GM18873 (cell line): Measurements from ENCODE around the gene ZZZ3.
"Not testable (repeated sequence)": the region's sequence is repeated elsewhere in the genome, so short reads cannot be mapped to it uniquely, and the experiment has no call there.

ENCODE experiments used
- ATAC-seq: cut with Tn5 transposase; IDR thresholded peaks from one replicate; pipeline ENCODE4 v1.9.1; 2021; ENCODE audit warnings: mild to moderate bottlenecking, moderate library complexity, moderate number of reproducible peaks; ENCODE audit not compliant: unreplicated experiment, low FRiP score

Gene ZZZ3

DNA sequence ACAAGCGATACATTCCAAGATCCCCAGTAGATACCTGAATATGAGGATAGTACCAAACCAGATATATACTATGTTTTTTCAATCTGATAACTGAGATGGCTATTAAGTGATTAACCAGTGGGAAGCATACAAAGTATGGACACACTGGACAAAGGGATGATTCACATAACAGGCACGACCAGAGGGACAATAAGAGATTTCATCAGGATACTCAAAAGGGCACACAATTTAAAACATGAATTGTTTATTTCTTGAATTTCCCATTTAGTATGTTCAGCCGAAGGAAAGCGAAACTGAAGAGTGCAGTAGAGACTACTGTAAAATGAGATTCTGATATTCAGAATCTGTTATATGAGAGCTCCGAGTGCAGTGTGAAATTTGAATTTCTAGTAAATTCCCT is 10.6 kb downstream of the ZZZ3 start:
- ATAC-seq, result no peak

DNA sequence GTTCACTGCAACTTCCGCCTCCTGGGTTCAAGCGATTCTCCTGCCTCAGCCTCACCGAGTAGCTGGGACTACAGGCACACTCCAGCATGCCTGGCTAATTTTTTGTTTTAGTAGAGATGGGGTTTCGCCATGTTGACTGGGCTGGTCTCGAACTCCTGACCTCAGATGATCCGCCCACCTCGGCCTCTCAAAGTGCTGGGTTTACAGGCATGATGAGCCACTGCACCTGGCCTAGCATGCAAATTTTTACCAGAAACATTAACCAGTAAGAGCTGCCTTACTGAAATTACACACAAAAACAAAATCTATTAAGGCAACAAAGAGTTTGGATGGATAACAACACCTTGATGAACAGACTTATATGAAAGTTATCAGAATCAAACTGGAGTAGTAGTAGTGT is 12.1 kb downstream of the ZZZ3 start:
- no peak for ATAC-seq

DNA sequence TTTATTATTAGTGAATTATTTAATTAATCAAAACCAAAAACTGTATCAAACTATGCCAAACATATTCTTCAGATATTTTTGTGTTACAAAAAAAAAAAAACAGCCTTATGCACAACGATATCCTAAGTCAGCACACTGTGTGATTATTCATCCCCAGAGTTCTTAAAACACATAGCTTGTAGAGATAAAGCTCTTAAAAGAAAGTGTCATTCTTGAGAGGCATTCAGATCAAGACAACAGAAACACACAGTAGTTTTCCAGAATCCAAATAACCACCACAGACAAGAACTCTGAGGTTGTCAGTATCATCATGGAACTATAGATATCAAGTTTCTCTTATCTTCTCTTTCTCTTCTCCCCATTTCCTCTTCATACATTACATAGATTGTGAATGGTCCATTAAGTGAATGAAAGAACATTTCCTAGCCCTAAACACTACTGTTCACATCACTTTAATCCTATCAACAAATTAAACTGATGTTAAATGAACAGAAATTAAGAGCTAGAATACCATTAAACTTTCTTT is 13.5 kb downstream of the ZZZ3 start:
- ATAC-seq, result no peak

DNA sequence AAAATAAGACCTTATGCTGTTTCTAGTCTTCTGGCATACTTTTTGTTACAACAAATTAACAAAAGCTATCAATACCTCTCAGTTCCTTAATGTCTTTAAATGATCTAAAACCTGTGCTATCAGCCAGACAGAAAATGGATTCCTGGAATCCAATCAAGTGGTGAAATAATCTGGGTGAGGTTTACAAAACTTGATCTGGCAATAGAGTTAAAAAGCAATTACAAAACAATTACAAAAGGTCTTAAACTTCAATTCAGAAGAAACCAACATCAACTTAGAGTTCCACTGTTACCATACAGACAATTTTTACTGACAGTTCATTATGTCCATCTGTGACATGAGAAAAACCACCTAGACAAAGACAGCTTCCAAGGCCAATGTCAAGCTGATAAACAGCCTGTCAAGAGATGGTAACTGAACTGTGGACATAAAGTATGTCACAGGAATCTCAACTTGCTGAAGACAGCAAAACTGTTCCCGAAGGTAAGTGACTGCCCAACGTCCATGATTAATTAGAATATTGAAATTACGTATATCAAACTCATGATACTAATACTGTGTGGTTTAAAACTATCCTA is 17.4 kb downstream of the ZZZ3 start:
- ATAC-seq, result no peak

DNA sequence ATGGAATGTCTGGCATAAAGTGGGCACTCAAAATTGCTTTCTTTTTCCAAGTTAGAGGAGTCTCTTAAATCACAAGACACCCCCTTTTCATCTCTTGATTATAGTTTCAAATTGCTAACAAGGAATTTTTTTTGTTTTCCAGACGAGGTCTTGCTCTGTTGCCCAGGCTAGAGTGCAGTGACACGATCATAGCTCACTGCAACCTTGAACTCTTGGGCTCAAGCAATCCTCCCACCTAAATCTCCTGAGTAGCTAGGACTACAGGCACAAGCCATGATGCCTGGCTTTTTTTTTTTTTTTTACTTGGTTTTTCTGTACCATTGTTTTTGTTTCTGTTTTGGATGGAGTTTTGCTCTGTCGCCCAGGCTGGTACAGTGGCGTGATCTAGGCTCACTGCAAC is 20.8 kb downstream of the ZZZ3 start:
- no peak for ATAC-seq

DNA sequence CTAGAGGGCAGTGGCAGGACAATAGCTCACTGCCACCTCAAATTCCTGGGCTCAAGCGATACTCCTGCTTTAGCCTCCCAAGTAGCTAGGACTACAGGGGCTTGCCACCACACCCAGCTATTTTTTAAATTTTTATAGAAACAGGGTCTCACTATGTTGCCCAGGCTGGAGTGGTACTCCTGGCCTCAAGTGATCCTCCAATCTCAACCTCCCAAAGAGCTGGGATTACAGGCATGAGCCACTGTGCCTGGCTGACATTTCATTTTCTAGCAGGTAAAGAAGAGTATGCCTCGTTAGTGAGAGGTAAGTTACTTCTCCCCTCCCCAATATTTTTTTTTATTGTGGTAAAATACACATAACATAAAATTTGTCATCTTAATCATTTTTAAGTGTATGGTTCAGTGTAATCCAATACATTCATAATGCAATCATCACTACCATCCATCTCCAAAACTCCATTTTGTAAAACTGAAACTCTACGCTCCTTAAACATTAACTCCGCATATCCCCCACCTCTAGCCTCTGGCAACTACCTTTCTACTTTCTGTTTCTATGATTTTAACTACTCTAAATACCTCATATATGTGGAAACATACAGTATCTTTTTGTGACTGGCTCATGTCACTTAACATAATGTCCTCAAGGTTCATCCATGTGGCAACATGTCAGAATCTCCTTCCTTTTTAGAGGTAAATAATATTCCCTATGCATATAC is 22.4 kb downstream of the ZZZ3 start:
- ATAC-seq, result peak; percentile 69

DNA sequence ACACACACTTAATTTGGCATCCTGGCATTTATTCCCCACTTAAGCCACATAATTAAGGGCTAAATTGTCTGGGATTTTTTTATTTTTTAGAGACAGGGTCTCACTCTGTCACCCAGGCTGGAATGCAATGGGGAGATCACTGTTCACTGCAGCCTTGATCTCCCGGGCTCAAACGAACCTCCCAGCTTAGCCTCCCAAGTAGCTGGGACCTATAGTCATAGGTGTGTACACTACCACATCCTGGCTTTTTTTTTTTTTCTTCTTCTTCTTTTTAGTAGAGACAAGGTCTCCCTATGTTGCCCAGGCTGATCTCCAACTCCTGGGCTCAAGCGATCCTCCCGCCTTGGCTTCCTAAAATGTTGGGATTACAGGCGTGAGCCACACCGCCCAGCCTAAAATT is 24.2 kb downstream of the ZZZ3 start:
- ATAC-seq, result no peak

DNA sequence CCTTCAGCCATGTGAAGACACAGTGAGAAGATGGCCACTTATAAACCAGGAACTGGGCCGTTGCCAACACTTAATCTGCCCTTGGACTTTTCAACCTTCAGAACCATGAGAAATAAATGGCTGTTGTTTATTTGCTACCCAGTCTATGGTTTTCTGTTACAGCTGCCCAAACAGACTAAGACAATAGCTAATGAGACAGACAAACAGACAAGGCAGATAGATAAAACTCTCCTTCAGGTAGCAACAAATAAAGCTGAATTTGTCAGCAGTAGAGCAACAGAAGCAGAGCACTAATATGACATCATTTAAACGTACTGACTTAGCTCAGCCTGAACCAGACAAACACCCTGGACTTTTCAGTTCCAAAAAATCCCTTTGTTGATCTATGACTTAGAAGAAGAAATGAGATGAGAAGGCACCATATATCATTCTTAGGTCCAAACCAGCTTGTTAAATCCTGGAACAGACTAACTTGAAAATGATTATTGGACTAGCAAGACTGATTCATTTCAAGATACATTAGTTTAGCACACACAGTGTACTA is 27.0 kb downstream of the ZZZ3 start:
- ATAC-seq, result no peak

DNA sequence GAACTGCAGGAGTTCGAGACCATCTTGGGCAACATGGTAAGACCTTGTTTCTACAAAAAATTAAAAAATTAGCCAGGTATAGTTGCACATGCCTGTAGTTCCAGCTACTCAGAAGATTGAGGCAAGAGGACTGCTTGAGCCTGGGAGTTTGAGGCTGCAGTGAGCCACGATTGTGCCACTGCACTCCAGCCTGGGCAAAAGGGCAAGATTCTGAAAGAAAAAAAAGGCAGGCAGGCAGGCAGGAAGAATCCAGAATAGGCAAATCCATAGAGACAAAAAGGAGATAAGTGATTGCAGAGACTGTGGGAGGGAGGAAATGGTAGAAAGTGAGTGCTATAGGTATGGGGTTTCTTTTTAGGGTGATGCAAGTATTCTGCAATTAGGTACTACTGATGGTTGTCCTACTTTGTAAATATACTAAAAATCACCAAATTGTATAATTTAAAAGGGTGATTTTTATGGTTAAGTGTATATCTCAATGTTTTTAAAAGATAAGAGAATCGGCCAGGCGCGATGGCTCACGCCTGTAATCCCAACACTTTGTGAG is 29.4 kb downstream of the ZZZ3 start:
- no peak for ATAC-seq

DNA sequence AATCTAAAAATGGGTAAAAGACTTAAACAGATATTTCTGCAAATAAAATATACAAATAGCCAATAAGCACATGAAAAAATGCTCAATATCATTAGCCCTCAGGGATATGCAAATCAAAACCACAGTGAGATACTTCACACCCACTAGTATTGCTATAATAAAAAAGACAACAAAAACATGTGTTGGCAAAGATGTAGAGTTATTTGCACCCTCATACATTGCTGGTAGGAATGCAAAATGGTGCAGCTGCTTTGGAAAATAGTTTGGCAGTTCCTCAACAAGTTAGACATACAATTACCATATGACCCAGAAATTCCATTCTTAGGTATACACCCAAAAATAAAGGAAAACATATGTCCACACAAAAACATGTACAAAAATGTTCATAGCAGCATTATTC is 30.2 kb downstream of the ZZZ3 start:
- no peak for ATAC-seq

DNA sequence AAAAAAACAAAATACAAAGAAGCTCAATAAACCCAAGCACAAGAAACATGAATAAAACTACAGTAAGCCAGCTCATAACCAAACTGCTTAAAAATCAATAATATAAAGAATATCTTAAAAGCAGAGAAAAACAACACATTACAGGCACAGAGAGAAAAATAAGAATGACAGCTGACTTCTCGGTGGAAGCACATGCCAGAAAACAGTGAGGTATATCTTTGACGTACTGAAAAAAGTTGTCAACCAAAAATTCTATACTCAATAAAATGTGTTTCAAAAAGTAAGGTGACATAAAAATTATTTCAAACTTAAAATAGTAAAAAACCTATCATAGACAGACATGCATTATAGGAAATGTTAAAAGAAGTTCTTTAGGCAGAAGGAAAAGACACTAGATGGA is 33.3 kb downstream of the ZZZ3 start:
- no peak for ATAC-seq

DNA sequence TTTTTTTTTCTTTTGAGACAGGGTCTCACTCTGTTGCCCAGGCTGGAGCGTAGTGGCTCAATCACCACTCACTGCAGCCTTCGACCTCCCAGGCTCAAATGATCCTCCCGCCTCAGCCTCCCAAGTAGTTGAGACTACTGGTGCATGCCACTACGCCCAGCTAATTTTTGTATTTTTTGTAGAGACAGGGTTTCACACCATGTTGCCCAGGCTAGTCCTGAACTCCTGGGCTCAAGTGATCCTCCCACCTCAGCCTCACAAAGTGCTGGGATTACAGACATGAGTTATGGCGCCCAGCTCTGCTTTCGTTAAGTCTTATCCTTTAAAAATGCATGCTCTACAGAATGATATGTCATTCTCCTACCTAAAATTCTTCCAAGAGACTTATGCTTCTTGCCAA is 36.2 kb downstream of the ZZZ3 start:
- ATAC-seq, result not testable (repeated sequence)

DNA sequence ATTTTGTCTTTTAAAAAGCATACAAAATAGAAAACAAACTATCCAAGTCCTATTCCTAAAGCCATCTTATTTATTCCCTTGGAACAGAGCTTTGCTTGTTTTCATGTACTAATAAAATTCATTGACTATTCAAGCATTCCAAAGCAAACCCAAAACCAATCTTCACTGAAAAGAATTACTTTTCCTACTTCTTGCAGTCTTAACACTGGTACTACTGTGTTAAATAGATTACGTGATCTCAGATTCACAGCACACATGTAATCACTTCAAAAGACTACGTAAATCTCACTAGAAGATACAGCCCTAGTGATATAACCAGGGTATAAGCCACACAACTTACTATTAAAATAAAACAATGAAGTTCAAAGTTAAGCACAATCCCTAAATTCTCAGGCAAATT is 39.0 kb downstream of the ZZZ3 start:
- no peak for ATAC-seq

DNA sequence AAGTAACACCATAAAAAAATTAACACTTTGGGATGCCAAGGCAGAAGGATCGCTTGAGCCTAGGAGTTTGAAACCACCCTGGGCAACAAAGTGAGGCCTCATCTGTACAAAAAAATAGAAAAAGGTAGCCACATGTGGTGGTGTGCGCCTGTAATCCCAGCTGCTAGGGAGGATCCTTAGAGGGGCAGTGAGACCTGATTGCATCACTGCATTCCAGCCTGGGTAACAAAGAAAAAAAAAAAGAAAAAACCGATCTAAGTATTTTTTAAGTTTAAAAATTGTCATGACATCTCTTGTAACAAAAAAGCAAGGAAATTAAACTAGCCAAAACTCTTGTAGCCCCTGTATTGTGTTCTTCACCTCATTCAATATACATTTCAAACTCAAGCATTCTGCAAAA is 39.5 kb downstream of the ZZZ3 start:
- no peak for ATAC-seq

DNA sequence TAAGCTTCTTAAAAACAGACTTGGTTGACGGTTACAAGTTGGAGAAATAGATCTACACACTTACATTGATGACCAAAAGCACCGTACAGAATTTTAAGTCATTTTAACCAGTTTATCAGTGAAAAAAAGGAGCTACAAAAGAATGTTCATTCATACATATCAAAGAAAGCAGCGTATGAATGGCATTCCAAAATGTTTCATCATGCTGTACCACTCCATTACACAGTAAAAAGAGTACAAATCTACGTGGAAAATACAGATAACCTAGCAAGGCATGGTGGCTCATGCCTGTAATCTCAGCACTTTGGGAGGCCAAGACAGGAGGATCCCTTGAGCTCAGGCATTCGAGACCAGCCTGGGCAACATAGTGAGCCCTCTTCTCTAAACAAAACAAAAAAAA is 40.3 kb downstream of the ZZZ3 start:
- no peak for ATAC-seq

DNA sequence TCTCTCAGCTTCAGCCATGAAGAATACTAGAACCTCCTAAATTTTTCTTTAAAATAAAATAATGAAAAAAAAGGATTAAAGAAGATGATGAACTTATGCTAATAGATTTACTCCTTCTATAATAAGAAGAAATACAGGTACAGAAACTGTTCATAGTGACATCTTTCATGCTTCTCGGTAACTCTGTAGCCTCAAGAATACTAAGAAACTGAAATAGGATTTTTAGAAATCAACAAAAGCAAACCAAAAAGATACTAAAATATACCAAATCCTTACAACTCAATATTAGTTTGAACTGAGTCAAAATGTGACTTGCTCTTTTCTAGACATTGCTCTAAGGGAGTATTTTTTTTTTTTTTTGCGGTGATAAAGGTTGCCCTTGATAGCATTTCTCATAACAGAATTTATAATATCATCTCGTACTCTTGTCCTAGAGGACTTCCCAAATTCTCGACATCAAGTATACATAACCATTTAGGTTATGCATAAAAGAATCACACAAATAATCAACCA is 42.8 kb downstream of the ZZZ3 start:
- ATAC-seq, result no peak

DNA sequence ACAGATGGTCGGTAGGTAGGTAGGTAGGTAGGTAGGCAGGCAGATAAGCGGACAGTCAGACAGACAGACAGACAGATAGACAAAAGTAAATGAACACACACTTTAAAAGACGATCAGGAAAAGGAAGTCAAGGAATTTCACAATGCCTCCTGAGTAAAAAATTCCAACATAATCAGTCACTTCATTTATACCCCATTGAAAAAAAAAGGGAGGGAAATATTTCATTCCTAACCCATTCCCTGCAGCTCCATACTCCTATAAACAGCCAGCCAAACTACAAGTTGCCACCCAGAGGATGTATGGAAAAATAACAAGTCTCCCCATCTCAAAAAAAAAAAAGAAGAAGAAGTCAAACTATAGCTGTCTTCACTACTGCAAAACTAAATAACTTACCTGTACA is 43.4 kb downstream of the ZZZ3 start:
- ATAC-seq, result no peak

DNA sequence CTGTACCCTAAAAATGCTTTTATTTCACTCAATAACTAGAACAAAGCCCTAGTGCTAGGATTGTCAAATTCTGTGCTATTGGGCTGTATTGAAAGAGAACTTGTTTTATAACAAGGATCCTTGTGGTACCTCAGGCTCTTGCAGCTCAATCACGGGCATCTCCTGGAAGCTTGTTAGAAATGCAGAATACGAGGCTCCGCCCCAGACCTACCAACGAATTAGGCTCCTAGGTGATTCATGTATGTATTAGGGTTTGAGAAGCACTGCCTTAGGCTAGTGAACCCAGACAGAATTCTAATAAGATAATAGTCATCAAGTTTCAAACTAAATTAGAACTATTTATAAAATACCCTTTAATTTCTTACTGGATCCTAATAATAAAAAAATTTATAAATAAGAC is 45.6 kb downstream of the ZZZ3 start:
- no peak for ATAC-seq
